Left renal cortex interstitium (tissue), 4 donors: ENCODE data around the gene KCNMB1. TPM values are rescaled to one million over a fixed set of nuclear protein-coding genes. Genes with fewer than 3 reads are reported as not detected.

Experiments used
- DNase-seq, 4 donors: peaks; one replicate each; pipeline ENCODE4 v3.0.0-alpha.2; 2013; ENCODE audit warnings: low read depth in 4 of 4, low spot score in 2 of 4, missing footprints in 1 of 4
- polyA plus RNA-seq, 4 donors: library from polyadenylated mRNA; unstranded; fragments of 120-200 nt; gene quantifications; one replicate each; pipeline ENCODE4 v1.2.1, GENCODE V29; 2013; ENCODE audit not compliant: insufficient read length in 4 of 4

The KCNMB1 gene
- polyA plus RNA-seq = 1 to 10 TPM; 1.2 to 1.9 (median 1.5) TPM

GRCh38 chr5:170388818-170389549 lies at the start of gene KCNMB1:
Gene KCNMB1 (minus strand): TSS chr5:170389367. CDS start chr5:170385447, 3,920 bp downstream.
- peak in 2 of 4 donors; percentile 22 to 32 for DNase-seq

GRCh38 chr5:170438581-170438980 lies 49.4 kb upstream of the KCNMB1 start:
- DNase-seq = no peak

- no peak for DNase-seq
Observed at GRCh38 chr5:170437621-170438375, 48.6 kb upstream of the KCNMB1 start.

GRCh38 chr5:170436335-170436734 lies 47.2 kb upstream of the KCNMB1 start:
- DNase-seq = no peak

- DNase-seq = peak in 2 of 4 donors; percentile 40 to 54
Observed at GRCh38 chr5:170434966-170435605, 45.9 kb upstream of the KCNMB1 start.

GRCh38 chr5:170432669-170433068 lies 43.5 kb upstream of the KCNMB1 start:
- DNase-seq = no peak

- DNase-seq = no peak
Observed at GRCh38 chr5:170431571-170431970, 42.4 kb upstream of the KCNMB1 start.

GRCh38 chr5:170430866-170431437 lies 41.8 kb upstream of the KCNMB1 start:
- DNase-seq = no peak

- DNase-seq = no peak
Observed at GRCh38 chr5:170430256-170430655, 41.1 kb upstream of the KCNMB1 start.

- DNase-seq = no peak
Observed at GRCh38 chr5:170429014-170429413, 39.8 kb upstream of the KCNMB1 start.

GRCh38 chr5:170427672-170428236 lies 38.6 kb upstream of the KCNMB1 start:
- DNase-seq = peak in 3 of 4 donors; percentile 44 to 52 (median 48)

GRCh38 chr5:170426786-170427185 lies 37.6 kb upstream of the KCNMB1 start:
- DNase-seq = no peak

- DNase-seq = no peak
Observed at GRCh38 chr5:170426149-170426767, 37.1 kb upstream of the KCNMB1 start.

- no peak for DNase-seq
Observed at GRCh38 chr5:170425731-170426130, 36.6 kb upstream of the KCNMB1 start.

GRCh38 chr5:170424629-170425028 lies 35.5 kb upstream of the KCNMB1 start:
- DNase-seq = no peak

GRCh38 chr5:170423692-170424091 lies 34.5 kb upstream of the KCNMB1 start:
- DNase-seq = no peak

- no peak for DNase-seq
Observed at GRCh38 chr5:170421826-170422225, 32.7 kb upstream of the KCNMB1 start.

- DNase-seq = peak in 3 of 4 donors; percentile 54 to 66 (median 63)
Observed at GRCh38 chr5:170420806-170421412, 31.7 kb upstream of the KCNMB1 start.

GRCh38 chr5:170419643-170420042 lies 30.5 kb upstream of the KCNMB1 start:
- peak in 2 of 4 donors; percentile 24 to 40 for DNase-seq

- DNase-seq = no peak
Observed at GRCh38 chr5:170418736-170419135, 29.6 kb upstream of the KCNMB1 start.
